HG03558 (cell line): ENCODE results near the gene DGCR6.
"Not testable (repeated sequence)": the region's sequence is repeated elsewhere in the genome, so short reads cannot be mapped to it uniquely, and the experiment has no call there.

ENCODE experiments used
- ATAC-seq: cut with Tn5 transposase; IDR thresholded peaks from one replicate; pipeline ENCODE4 v1.9.1; 2021; ENCODE audit warnings: moderate number of reproducible peaks; ENCODE audit not compliant: unreplicated experiment; ENCODE audit errors: extremely low read depth

The DGCR6 gene

DNA sequence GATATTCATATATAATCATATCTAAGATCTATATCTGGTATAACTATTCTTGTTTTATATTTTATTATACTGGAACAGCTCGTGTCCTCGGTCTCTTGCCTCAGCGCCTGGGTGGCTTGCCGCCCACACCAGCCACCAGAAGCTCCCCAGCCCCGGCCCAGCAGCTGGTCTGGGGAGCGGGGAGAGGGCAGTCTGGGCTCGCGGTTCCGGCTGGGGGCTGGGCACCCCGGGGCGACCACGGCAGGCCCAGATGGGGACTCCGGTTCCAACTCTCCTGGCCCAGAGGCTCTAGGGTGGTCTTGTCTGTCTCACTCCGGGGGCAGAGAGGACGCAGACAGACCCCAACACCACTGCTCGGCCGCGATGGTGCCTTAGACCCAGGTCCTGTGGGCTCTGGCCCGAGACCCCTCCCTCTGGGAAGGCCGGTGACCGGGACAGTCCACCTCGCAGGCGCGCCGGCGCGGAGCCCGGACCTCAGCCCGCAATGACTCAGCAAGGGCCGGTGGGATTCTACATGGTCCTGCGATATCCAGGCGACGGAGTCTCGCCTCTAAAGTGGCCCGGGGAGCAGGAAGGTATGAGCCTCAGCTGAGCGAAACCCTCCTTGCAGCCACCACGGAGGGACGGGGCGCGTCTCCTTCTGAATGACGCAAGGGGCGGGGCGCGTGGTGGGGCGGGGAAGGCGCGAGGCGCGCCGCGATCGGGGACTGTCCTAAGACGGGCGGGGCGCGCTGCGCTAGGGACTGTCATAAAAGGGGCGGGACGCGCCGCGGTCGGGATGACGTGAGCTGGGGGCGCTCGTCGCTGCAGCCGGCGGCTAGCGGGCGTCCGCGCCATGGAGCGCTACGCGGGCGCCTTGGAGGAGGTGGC is at the start of gene DGCR6:
Gene DGCR6, plus strand, starts transcription at position 781 of the 870 bp plus-strand sequence. Its CDS starts 55 bp downstream, at position 836.
- no peak for ATAC-seq

GRCh38 chr22:18859314-18859713 is 46.8 kb upstream of the DGCR6 start:
- not testable (repeated sequence) for ATAC-seq

DNA sequence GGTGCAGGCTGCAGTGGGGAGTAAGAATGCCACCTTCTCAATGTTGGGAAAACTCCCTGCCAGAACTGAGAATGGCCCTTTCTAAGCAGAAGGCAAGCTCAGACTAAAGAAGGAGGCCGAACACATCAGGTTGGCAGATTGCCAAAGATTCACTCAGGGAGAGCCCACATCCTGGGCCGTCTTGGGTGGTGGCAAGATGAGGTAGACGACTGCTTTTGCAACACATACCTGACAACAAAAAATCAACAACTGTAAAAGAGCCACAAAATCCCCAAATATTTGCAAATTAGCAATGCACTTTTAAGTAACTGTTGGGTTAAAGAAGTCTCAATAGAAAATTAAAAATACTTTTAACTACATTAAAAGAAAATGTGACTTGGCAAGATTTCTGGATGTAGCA is 24.9 kb upstream of the DGCR6 start:
- not testable (repeated sequence) for ATAC-seq

GRCh38 chr22:18884465-18884864 is 21.7 kb upstream of the DGCR6 start:
- ATAC-seq: not testable (repeated sequence)

DNA sequence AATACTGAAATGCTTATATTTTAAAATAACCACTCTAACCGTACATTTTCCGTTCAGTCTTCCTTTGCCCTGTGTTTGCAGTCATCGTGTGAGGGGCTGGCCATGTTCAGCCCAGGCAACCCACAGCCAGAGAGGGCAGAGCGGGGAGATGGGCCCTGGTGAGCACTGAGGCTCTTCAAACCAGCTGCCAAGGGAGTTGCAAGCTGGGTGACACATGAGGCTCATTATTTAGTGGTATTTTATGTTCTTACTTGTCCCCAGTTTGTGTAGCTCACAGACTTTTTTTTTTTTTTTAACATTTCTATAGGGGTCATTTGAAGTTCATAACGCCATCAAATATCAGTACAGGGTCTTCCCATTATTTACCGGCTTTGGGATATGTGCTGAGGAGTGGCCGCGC is 18.0 kb upstream of the DGCR6 start:
- ATAC-seq: no peak

GRCh38 chr22:18890510-18891192 is 15.5 kb upstream of the DGCR6 start:
- not testable (repeated sequence) for ATAC-seq

GRCh38 chr22:18893775-18894174 is 12.3 kb upstream of the DGCR6 start:
- not testable (repeated sequence) for ATAC-seq

- ATAC-seq: not testable (repeated sequence)
Observed at GRCh38 chr22:18896037-18896657, 10.0 kb upstream of the DGCR6 start.

GRCh38 chr22:18906410-18906745 is 258 bp downstream of the DGCR6 start:
- ATAC-seq: not testable (repeated sequence)

GRCh38 chr22:18906896-18907295 is 776 bp downstream of the DGCR6 start:
- ATAC-seq: no peak

DNA sequence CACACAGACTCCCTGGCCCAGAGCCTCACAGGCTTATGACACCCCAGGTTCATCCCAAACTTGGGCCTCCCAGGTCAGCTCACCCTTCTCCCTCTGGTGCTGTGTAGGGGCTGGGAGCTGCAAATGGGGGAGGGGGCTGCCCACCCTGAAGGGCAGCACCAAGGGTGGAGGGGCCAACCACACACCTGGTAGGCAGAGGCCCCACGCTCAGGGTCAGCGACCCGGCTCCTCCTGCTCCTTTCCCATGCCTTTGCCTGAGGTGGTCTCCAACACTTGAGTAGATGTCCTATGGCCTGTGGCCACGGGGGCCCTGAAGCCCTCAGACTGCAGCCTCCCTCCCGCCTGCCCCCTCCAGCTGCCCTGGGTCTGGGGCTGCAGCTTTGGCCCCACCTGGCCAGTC is 3.4 kb downstream of the DGCR6 start:
- no peak for ATAC-seq

GRCh38 chr22:18911535-18911934 is 5.4 kb downstream of the DGCR6 start:
- not testable (repeated sequence) for ATAC-seq

DNA sequence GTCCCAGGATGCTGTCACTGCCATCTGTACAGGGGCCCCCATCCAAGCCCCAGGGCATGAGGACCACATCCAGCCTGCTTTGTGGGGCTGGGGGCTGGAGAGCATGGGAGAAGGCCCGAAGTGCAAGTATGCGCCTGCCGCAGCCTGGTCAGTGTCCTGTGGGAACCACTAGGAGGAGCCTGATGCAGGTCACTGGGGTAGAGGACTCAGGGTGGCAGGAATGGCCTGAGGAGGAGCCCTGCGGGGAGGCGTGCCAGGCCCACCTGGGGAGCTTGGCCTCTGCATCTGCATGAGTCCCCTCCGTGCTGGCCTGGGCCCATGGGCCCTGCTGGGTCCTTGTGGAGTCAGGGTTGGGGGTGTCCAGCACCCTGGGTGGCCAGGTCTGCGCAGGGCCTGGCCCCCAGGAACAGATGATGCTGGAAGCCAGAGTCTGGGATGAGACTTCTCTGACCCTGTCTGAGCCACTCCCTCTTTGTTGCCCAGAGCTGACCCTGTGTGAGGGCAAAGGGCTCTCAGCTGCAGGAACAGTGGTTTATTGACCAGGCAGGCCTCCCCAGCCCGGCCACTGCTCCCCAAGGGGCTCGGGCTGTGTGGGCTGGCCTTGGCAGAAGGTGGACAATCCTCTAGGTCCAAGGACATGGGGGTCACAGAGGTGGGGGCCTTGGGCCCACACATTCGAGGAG is 6.3 kb downstream of the DGCR6 start:
- not testable (repeated sequence) for ATAC-seq

- not testable (repeated sequence) for ATAC-seq
Observed at GRCh38 chr22:18914558-18914957, 8.4 kb downstream of the DGCR6 start.

- ATAC-seq: not testable (repeated sequence)
Observed at GRCh38 chr22:18915550-18915949, 9.4 kb downstream of the DGCR6 start.

DNA sequence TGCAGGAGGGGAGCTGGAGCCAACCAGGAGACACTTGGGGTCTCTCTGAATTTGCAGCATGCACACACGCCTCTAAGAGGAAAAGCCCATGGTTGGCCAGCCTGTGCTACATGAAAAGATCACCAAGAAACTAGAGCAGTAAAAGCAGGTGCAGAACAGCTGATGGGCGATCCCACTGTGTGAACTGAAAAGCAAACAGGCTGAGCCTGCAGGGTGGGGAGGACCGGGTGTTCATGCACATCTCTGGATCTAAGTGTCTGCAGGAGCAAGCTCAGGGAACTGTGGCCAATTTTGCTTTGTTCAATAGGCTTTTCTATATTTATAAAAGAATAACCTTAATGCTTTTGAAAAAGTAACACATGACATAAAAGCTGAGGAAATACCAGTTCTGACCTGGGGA is 11.7 kb downstream of the DGCR6 start:
- ATAC-seq: not testable (repeated sequence)

GRCh38 chr22:18920257-18920902 is 14.3 kb downstream of the DGCR6 start:
- ATAC-seq: not testable (repeated sequence)

DNA sequence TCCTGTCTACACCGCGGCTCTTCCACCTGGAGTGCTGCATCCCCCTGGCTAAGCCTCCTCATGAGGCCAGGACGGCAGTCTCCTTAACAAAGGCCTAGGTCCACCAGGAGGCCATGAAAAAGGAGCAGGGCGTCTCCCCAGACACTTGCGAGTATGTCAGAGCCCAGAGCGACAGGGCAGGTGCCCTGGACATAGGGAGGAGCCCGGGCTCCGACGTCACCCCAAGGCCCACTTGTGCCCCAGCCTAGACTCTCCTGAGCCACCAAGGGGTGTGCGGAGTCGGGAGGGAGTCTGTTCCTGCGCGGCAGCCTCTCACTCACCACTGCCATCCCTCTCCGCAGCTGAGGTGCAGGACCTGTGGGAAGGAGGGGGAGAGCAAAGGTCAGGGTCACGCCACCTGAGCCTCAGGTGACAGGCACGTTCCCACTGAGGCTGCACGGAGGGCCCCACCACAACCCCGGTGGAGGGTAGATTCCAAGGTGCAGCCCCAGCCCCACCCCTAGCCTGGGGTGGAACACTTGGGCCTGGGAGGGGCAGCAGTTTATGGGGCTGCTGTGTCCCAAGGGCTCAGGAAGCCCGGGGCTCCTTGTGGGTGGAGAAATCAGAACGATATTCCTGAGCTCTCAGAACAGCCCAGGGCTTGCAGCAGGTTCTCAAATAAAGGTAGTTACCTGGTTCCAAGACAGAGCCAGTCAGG is 19.4 kb downstream of the DGCR6 start:
- ATAC-seq: no peak

- ATAC-seq: no peak
Observed at GRCh38 chr22:18927020-18927419, 20.9 kb downstream of the DGCR6 start.
